ENCODE results near the gene OPA1.

Gene OPA1

DNA sequence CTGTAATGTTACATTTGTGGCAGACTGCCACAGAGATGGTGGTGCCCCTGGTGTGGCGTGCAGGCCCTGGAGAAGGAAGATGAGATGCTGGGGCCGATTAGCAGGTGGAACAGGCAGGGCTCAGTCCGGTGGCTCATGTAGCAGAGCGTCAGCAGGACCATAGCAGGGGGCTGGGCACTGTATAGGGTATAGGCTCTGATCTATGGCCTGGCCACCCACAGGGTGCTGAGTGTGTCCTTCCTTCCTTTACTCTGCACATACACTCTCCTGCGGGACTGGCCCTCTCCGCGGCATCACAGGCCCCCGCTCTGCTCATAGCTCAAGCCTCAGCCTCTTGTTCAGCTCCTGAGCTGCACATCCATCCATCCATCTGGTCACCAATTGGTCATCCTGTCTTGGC lies 143.6 kb downstream of the OPA1 start:
- no peak for DNase-seq (ENCODE audit: low read depth in 2 of 2)

DNA sequence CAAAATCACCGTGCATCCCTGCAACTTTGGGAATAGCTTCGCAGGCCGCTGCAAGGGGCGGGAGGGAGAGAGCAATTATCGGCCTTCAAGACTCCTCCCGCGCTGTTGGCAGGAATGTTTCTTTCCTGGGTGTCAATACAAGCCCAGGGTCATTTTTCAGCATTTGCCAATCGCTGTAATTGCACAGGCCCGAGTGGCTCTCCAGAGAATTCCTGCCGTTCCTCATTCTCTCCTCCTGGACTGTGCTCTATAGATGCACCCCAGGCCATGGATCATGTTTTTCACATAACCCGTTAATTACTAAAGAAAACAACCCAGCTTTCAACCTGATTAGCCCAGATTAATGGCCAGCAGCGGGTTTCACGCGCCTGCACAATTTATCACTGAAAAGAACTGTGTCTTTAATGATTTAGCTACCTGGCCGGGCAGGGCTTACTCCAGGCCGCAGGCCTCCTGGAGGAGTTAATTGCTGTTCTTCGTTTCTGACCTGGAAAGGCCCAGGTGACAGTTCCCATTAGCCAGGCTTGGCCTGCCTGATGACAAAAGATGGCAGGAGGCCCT lies 144.3 kb downstream of the OPA1 start:
- DNase-seq (ENCODE audit: low read depth in 2 of 2) = no peak

DNA sequence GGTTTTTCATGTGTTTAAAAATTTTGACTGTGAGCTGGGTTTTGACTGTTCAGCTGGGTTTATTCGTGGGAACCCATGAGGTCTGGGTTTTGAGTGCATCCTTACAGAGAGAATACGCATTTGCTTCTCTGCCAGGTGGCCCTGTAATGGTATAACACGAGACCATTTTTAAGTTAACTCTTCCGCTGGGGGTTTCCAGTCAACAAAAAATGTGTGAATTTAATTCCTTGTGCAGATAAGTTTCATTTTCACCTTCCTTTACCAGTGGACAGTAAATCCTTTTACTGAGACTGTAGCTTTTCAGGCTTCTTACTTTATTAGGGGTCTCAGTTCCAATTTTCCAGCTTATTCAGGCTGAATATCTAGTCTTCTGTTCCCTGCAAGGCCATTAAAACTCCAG lies 149.6 kb downstream of the OPA1 start:
- no peak for DNase-seq (ENCODE audit: low read depth in 2 of 2)

DNA sequence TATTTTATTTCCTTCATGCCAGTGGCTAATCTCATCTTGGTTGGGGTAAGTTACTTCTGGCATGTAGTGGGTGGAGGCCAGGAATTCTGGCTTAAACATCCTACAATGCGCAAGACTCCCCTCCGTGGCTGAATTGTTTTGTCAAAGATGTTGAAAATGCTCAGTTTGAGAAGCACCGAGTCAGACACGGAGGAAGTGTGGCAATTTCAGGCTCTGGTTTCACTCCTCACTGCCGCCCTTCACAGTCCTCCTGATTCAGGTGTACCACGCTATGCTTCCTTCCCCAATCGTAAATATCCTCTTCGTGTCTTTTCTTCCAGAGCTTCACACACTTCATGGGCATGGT lies 150.7 kb downstream of the OPA1 start:
- no peak for DNase-seq (ENCODE audit: low read depth in 2 of 2)

DNA sequence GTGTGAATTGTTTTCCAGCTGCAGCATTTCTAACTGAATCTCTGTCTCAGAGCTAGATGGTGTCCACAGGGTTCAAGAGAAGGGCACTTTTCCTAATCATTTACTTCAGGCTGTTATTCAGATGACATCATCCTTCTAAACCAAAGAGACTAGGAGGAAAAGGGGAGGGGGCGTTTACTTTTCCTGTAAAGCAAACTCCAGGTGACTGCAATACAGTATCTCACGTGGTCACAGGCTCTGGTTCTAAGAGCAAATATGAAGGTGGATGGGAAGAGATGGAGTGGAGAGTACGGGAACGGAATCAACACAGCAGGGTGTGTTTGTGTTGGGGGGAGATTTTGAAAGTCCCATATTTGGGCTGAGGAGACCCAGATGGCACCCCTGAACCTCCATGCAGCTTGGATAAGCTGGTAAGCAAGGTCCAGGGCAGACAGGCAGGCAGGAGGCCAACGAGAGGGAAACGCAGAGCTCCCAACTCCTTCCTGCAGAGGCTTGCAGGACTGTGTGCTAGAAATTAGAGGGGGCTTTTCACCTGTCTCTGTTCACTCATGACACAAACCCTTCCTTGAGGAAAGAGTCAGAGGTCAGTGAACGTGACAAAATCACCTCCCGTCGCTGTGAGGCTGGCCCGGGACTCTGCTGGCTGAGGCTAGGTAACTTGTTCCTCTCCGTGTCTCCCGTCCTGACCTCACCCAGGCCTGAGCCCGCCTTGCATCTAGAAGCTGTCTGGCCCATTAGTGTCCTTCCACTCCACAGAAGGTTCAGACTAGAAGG lies 151.2 kb downstream of the OPA1 start:
- no peak for DNase-seq (ENCODE audit: low read depth in 2 of 2)

DNA sequence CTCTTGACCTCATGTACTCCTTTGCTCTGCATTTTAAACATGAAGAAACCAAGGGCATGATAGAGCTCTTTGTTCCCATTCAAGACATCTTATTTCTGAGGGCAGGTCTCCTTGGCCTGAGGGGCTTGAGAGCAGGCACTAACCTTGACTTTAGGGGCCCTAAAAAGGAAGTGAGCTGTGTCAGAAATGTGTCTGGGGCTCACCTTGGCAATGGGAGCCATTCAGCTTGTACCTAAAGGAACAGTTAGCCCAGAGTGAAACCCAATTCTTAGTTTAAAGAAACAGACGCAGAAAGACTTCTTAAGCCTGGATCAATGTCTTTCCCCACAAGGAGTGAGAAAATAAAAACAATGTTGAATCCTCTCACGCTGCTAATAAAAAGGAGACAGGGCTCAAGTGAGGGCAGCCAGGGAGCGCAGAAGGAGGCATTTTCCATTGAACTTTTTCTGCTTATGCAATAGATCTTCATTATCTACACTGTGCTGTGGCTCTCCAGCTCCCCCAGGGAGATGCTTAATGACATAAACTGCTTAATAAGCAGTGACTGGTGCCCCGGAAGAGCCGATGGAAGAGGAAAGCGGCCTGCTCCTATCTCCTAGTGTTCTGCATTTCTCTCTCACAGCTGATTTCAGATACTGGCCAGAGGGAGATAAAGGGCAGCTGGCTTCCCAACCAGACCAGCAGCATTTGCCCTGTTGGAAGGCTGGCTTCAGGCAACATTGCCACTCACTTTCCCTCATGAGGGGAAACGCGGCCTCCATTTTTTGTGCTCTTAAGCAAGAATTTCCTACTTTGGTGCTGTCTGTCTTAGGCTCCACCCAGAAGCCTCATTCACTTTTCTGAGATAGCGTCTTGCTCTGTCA lies 152.0 kb downstream of the OPA1 start:
- DNase-seq (ENCODE audit: low read depth in 2 of 2) = no peak

DNA sequence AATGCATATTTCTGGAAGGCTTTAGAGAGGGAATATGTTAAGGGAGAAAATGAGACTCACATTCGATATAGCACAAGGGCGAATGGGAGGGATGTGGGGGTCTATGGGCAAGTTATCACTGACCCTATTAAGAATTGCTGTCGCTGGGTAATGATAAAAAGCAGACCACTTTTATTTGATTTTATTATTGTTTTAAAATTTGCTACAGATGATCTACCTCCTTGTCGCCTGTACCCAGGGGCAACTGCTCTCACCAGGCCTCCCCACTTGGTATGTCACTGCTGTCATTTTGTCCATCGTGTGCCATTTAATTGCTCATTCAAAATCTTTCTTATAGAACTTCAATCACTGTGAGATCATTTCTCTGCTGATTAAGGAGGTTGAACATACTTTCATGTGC lies 153.8 kb downstream of the OPA1 start:
- no peak for DNase-seq (ENCODE audit: low read depth in 2 of 2)
